Stimulated activated naive B cell treated with anti-CD40 and anti-IgM and Interleukin-4, amounts not matched to agents 10 μg/mL and 1 μg/mL and 100 μg/mL, for 72 hours (primary cell): ENCODE measurements around the gene TSPOAP1.
A peak's percentile ranks its signal among the peaks of the same experiment; 100 is the strongest.

Source experiments
- ATAC-seq, 2 donors: fragments of 150-1000 bp; cut with Tn5 transposase; replicated peaks; 2 replicates each; pipeline ENCODE4 v1.10.0; 2021; ENCODE audit warnings: moderate library complexity in 1 of 2
- DNase-seq: peaks from one replicate; pipeline ENCODE4 v3.0.0; 2021
- H3K27ac Mint-ChIP-seq: one replicate; pipeline ENCODE4 v1.8.0; 2022; ENCODE audit warnings: mild to moderate bottlenecking, mixed read lengths
- H3K27me3 Mint-ChIP-seq, 2 donors: one replicate each; pipeline ENCODE4 v1.8.0; 2022; ENCODE audit warnings: mixed read lengths in 2 of 2
- H3K36me3 Mint-ChIP-seq, 2 donors: one replicate each; pipeline ENCODE4 v1.8.0; 2022; ENCODE audit warnings: mixed read lengths in 2 of 2, mild to moderate bottlenecking in 1 of 2
- H3K4me1 Mint-ChIP-seq, 2 donors: one replicate each; pipeline ENCODE4 v1.8.0; 2022; ENCODE audit warnings: mixed read lengths in 2 of 2, mild to moderate bottlenecking in 1 of 2
- H3K4me3 Mint-ChIP-seq, 2 donors: one replicate each; pipeline ENCODE4 v1.8.0; 2022; ENCODE audit warnings: mild to moderate bottlenecking in 2 of 2, mixed read lengths in 2 of 2, moderate library complexity in 1 of 2
- H3K9me3 Mint-ChIP-seq, 2 donors: one replicate each; pipeline ENCODE4 v1.8.0; 2022; ENCODE audit warnings: mixed read lengths in 2 of 2, mild to moderate bottlenecking in 1 of 2

TSPOAP1 gene

DNA sequence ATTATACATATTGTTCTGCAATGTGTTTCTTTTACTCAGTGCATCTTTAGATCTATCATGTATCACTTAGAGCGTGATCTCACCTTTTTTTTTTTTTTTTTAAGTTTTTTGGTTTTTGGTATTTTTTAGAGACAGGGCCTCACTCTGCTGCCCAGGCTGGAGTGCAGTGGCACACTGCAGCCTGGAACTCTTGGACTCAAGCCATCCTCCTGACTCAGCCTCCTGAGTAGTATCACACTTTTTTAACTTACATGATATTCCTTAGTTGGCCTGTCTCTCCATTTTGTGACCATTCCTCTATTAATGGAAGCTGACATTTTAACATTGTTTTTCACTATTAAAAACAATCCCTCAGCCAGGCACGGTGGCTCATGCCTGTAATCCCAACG, 43.2 kb downstream of the TSPOAP1 start:
- H3K4me1 Mint-ChIP-seq = peaks cover 0 to 1% of the 10 kb centered on the region in 2 donors
- no peak for DNase-seq
- H3K9me3 Mint-ChIP-seq = no peaks in the 10 kb centered on the region
- no peak overlapping the region for H3K4me3 Mint-ChIP-seq
- H3K27me3 Mint-ChIP-seq = peaks cover 5 to 21% of the 10 kb centered on the region in 2 donors
- no peak for ATAC-seq
- H3K27ac Mint-ChIP-seq = no peak overlapping the region
- no peaks in the 10 kb centered on the region for H3K36me3 Mint-ChIP-seq

DNA sequence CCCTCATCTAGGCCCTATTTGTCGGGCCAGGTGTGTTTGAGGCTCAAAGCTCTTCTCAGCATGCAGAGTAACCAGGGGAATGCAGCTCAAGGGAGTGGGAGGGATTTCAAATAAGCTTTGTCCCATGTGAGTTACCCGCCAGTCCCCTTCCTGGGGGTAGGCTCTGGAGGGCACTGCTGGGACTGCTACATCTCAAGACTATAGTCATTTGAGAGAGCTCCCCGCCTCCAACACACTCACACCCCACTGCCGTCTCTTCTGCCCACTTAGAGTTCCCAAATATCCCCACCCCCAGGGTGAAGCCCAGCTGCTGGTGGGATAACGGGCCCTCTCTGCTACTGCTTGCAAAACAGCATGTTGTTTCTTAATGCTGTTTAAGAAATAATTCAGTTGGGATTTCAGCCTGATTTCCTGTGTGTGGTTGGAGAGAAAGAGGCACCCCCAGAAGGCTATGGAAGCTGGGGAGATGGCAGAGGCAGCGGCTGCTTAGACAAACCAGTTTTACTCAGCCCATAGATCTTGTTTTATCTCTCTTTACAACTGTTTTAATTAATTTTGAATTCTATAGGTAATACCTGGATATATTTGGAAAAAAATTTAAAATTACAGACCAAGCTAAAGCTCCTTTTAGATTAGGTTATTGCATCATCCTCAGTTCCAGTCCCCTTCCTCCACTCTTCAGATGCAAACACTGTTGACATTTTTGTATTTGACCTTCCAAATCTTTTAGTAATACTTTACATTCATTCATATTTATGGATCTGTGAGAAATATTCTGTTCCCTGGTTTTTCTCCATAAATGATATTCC, 43.8 kb downstream of the TSPOAP1 start:
- DNase-seq = no peak
- H3K36me3 Mint-ChIP-seq = no peaks in the 10 kb centered on the region
- no peak overlapping the region for H3K4me3 Mint-ChIP-seq
- ATAC-seq = no peak
- H3K9me3 Mint-ChIP-seq = no peaks in the 10 kb centered on the region
- H3K27ac Mint-ChIP-seq = no peak overlapping the region
- H3K27me3 Mint-ChIP-seq = peaks cover 8 to 21% of the 10 kb centered on the region in 2 donors
- peaks cover 0 to 1% of the 10 kb centered on the region in 2 donors for H3K4me1 Mint-ChIP-seq

DNA sequence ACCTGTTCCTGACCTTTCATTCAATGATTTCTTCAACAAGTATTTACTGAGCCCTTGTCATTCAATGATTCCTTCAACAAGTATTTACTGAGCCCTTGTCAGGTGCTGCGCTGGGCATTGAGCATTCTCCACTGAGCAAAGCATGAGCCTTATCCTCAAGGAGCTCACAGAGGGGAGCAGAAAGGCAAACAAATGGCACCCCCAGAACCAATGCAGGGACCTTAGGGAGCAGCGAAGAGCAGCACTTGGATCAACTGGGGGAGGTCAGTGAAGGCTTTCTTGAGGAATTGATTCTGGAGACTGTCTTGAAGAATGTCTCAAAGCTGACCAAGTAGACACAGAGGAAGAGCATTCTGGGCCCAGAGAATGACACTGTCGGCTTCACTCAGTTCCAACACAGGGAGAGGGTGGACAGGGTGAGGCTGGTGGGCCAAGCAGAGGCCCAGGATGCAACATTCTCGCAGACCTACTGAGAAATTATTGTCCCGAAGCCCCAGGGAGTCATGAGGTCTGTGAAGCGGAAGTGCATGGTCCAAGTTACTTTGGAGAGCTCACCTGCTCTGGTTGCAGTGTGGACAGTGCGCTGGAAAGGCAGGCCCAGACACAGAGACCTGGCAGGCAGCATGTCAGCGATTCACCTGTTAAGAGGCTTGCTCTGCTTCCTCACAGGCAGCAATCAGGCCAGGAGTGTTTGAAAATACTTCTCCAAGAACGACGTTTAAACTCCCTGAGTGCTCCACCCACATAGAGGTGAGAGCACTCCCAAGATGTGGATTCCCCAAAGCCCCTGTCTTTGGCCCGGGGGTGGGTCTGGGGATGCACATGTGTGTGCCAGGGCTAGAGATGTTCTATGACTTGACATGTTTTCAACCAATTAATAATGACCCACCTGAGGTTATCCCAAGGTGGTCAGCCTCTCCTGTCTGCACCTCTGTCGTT, 44.7 kb downstream of the TSPOAP1 start:
- Mint-ChIP-seq H3K27me3 (peaks cover 17 to 27% of the 10 kb centered on the region in 2 donors), H3K36me3 (no peaks in the 10 kb centered on the region), H3K4me3 (no peak overlapping the region), H3K4me1 (peaks cover 0 to 1% of the 10 kb centered on the region in 2 donors), H3K9me3 (no peaks in the 10 kb centered on the region), H3K27ac (no peak overlapping the region)
- no peak for ATAC-seq
- no peak for DNase-seq

DNA sequence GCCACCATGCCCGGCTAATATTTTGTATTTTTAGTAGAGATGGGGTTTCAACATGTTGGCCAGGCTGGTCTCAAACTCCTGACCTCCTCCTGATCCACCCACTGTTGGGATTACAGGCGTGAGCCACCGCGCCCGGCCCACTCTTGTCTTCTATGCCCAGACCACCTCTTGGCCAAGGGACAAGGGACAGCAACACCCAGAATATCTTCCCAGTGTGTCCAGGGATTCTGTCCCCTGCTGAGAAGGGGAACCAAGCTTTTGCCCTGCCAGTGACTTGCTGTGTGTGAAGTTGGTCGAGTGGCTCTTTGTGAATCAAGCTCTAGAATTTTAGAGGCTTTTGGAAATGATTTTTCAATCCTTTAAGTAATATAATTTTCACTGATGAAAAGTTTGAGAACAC, 46.2 kb downstream of the TSPOAP1 start:
- ATAC-seq (no peak), DNase-seq (no peak)
- H3K27ac Mint-ChIP-seq = no peak overlapping the region
- no peak overlapping the region for H3K4me3 Mint-ChIP-seq
- peaks cover 28 to 30% of the 10 kb centered on the region in 2 donors for H3K27me3 Mint-ChIP-seq
- H3K4me1 Mint-ChIP-seq = peaks cover 0 to 1% of the 10 kb centered on the region in 2 donors
- no peaks in the 10 kb centered on the region for H3K9me3 Mint-ChIP-seq
- H3K36me3 Mint-ChIP-seq = no peaks in the 10 kb centered on the region

DNA sequence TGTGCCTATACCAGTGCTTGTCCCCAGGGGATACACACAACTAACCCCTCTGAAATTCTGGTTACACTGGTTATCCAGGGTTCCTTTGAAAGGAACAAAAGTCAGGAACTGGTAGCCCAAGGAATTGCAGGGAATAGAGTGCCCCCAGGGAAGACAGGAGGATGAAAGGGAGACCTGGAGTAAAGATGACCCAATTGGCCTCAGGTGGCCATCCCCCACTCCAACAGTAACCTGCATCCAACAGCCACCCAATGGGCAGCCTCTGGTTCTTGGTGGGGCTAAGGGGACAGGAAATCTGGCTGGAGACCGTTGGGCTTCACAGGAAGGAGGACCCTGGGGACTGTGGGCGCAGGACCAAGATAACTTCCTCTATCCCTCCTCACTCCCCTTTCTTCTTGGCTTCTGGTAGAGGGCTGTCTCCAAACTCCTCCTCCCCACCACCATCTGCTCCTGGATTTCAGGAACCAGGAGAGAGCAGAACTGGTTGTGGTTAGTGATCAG, 47.0 kb downstream of the TSPOAP1 start:
- DNase-seq (no peak), ATAC-seq (peak; percentile 27)
- no peak overlapping the region for H3K4me3 Mint-ChIP-seq
- H3K27me3 Mint-ChIP-seq = peaks cover 26 to 30% of the 10 kb centered on the region in 2 donors
- no peaks in the 10 kb centered on the region for H3K9me3 Mint-ChIP-seq
- H3K4me1 Mint-ChIP-seq = peaks cover 0 to 1% of the 10 kb centered on the region in 2 donors
- no peak overlapping the region for H3K27ac Mint-ChIP-seq
- no peaks in the 10 kb centered on the region for H3K36me3 Mint-ChIP-seq

DNA sequence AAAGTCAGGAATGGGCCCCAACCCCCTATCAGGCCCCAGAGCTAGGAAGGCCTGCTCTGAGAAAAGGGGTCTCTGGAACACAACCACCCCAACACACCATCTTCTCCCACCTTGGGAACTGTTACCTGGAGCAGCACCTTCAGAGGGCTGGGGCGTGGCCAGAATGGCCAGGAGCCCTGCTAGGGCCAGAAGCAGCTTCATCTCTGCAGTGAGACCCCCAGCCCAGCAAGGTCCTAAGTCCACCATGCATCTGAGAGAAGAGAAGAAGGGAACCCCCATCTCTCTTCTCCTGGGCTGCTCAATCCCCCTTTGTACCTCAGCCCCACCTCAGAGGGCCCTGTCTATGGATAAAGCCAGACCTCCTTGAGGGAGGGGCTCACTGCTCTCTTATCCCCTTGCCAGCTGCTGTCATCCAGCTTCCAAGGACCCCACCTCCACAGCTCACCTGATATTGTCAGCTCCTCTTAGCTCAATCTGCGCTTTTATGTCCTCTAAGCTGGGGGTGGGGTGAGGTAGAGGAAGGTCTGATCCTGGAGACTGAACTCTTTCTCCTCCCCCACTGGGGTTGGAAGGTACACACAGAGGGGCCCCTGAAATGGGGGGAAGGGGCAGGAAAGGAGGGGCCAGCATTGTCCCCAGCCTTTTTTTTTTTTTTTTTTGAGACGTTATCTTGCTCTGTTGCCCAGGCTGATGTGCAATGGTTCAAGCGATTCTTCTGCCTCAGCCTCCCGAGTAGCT, 47.9 kb downstream of the TSPOAP1 start, which contains the start of gene MPO:
Gene MPO, minus strand, starts transcription at position 456 of the 738 bp plus-strand sequence. Its CDS starts 177 bp downstream, at position 279.
- Mint-ChIP-seq H3K9me3 (no peaks in the 10 kb centered on the region), H3K27ac (peak within 1 kb of the TSS; percentile 63)
- ATAC-seq = no peak

DNA sequence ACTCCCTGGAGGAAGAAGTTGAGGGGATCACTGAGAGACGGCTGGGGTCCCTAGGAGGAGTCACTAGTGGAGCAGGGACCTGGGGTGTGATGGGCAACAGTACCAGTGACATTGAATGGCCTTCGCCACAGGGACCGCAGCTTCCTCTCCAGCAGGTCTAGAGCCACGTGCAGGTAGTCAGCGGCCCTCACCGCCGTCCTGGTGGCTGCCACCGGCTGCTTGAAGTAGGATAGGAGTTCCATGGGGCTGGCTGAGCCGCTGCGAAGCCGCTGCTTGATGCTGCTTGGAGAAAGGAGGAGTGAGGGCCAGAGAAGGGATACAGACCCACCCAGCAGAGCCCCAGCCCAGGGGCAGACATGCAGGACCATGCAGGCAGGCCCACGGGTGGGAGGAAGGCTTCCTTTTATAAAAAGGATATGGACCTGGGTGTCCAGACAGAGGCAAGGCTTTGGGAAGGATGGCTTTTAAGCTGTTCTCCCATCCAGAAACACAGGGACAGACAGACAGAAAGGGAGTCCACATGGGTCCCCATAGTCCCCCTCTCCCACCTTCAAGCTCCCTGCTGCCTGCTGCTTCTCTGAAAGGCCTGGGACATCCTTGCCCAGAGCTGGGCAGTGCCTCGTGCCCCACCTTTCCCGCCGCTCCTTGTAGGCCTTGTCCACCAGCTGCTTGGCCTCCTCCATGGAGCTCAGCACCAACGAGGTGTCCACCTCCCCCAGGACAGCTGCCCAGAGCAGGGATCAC, 48.7 kb downstream of the TSPOAP1 start:
- ATAC-seq = peak in 1 of 2 donors; percentile 48
- DNase-seq = no peak
- no peak overlapping the region for H3K4me3 Mint-ChIP-seq
- H3K9me3 Mint-ChIP-seq = no peaks in the 10 kb centered on the region
- H3K27ac Mint-ChIP-seq = peak overlapping the region; percentile 63
- H3K27me3 Mint-ChIP-seq = peaks cover 26 to 35% of the 10 kb centered on the region in 2 donors
- H3K4me1 Mint-ChIP-seq = peaks cover 0 to 1% of the 10 kb centered on the region in 2 donors
- no peaks in the 10 kb centered on the region for H3K36me3 Mint-ChIP-seq

More for the DNA sequence above, 47.9 kb downstream of the TSPOAP1 start, which contains the start of gene MPO:
- DNase-seq = no peak
- Mint-ChIP-seq H3K4me1 (peaks cover 0 to 1% of the 10 kb centered on the region in 2 donors), H3K4me3 (no peak within 1 kb of the TSS), H3K27me3 (peaks cover 26 to 35% of the 10 kb centered on the region in 2 donors), H3K36me3 (no peaks in the 10 kb centered on the region)

DNA sequence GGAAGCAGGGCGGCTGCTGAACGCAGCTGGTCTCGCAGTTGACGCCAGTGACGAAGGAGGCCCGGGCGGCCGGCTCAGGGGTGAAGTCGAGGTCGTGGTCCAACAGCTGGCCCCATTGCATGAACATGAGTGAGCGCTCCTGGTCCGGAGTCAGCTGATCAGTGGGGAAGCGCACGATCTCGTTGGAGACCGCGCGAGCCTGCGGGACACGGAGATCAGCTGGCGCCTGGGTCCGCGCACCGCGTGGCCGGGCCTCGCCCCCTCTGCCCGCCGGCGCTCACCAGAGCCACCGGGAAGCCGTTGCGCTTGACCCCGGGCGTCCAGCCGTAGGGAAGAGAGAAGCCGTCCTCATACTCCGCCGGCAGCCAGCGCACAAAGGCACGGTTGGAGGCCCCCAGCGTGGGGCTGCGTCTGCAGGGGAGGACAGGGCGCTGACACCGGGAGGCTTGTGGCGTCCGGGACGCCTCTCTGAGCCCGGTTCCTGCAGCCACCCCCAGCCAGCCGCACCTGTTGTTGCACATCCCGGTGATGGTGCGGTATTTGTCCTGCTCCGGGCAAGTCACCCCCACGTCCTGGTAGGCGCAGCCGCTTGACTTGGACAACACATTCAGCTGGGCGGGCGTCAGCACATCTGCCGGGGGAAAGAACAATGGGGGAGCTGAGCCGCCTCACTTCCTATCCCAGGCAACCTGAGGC, 49.4 kb downstream of the TSPOAP1 start:
- ATAC-seq (no peak), DNase-seq (no peak)
- Mint-ChIP-seq H3K4me3 (no peak overlapping the region), H3K36me3 (no peaks in the 10 kb centered on the region), H3K27ac (no peak overlapping the region), H3K27me3 (peaks cover 26 to 31% of the 10 kb centered on the region in 2 donors), H3K4me1 (peaks cover 0 to 1% of the 10 kb centered on the region in 2 donors), H3K9me3 (no peaks in the 10 kb centered on the region)

DNA sequence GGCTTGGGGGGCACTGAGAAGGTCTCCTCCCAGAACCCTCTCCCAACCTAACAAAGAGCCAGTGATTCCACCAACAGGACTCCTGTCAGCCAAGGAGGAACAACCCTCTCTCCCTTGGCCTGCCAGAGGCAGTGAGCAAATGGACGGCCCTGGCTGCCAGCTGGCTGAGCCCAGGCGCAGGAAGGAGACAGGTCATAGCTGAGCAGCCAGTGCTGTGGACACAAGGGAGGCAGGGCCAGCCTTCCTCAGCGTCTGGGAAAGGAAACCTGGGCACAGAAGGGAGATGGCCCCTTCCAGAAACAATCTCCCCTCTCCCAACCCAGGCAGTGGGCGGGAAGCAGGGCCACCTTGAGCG, 50.0 kb downstream of the TSPOAP1 start:
- Mint-ChIP-seq H3K27me3 (peaks cover 26 to 29% of the 10 kb centered on the region in 2 donors), H3K27ac (no peak overlapping the region), H3K36me3 (no peaks in the 10 kb centered on the region), H3K4me3 (no peak overlapping the region), H3K4me1 (peaks cover under 1 to 1% of the 10 kb centered on the region in 2 donors), H3K9me3 (no peaks in the 10 kb centered on the region)
- ATAC-seq (no peak), DNase-seq (no peak)

DNA sequence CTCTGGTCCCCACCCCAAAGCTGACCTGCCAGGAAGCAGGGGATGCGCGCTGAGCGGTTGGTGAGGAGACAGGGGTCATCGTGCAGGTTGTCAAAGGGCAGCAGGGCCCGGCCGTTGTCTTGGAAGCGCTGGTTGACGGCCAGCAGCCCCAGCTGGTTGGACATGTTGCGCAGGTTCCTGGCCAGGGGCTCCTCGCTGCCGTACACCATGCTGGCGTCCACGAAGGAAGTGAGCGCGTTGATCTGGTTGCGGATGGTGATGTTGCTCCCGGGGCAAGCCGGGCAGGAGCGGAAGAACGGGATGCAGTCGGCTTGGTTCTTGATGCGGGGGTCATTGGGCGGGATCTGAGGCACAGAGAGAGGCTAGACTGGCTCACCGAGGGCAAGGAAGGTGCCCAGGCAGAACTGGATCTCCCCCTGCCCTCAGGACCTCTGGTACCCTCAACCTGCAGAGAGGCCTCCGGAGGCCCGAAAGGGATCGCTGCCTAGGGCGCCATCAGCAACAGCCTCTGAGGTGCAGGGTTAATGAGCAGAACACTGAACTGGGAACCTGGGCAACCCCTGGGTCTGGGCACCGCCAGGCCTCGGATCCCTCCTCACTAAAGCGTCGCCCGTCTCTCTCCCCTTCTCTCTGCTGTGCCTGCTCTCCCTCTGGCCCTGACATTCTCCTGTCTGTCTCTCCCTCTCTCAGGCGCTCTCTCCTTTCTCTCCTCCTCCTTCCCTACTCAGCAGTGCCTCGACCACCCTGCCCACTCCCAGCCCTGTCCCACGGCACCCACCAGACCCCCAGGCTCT, 50.6 kb downstream of the TSPOAP1 start:
- H3K27ac Mint-ChIP-seq = no peak overlapping the region
- DNase-seq (no peak), ATAC-seq (no peak)
- H3K9me3 Mint-ChIP-seq = no peaks in the 10 kb centered on the region
- H3K27me3 Mint-ChIP-seq = peaks cover 26 to 27% of the 10 kb centered on the region in 2 donors
- peaks cover 4 to 7% of the 10 kb centered on the region in 2 donors for H3K4me1 Mint-ChIP-seq
- H3K36me3 Mint-ChIP-seq = no peaks in the 10 kb centered on the region
- H3K4me3 Mint-ChIP-seq = no peak overlapping the region

DNA sequence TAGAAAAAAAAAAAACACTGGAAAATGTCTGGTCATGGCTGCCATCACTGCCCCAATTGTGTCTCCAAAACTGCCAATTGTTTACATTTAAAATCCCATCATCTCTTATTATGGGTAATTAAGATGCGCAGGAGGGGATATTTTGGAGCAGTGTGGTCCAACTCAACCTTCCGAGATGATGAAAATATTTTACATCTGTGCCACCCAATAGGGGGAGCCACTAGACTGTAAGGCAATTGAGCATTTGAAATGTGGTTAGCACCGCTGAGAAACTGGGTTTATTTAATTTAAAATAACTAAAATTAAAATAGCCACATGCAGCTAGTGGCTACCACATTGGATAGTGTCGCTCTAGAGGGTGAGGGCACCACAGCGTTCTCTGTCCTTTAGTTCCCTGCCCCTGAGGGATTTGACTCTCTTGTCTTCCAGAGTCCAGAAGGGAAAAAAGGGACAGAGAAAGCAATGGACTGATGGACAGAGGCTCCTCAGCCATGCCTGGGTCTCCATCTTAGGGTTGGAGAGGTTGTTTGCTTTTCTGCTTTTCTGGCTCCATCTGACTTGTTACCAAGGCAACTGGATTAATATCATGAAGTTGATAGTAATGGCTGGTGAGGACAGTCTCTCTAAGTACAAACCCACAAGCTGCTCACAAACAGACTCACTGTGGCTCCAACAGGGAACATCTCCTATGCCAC, 51.3 kb downstream of the TSPOAP1 start:
- H3K27me3 Mint-ChIP-seq = peaks cover 26 to 29% of the 10 kb centered on the region in 2 donors
- H3K27ac Mint-ChIP-seq = no peak overlapping the region
- H3K4me3 Mint-ChIP-seq = no peak overlapping the region

DNA sequence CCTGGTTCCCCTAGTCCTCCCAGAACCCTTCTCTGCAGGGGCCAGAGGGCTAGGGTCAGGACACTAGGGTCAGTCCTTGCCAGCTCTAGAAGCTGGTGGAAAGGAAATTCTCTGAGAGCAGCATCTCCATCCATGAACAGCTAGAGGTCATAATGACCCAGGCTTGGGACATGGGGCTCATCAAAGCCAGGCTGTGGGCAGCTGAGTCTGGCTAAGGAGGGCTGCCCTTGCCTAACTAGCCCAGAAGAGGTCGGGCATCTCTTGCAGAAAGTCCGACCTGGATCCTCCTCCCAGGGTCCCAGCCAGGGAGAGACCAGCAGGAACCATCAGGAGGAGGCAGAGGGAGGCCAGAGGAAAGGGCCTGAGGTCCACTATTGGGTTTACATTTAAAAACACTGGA, 52.2 kb downstream of the TSPOAP1 start:
- Mint-ChIP-seq H3K4me1 (peaks cover 4 to 7% of the 10 kb centered on the region in 2 donors), H3K36me3 (no peaks in the 10 kb centered on the region), H3K27me3 (peaks cover 26 to 32% of the 10 kb centered on the region in 2 donors), H3K27ac (no peak overlapping the region), H3K4me3 (no peak overlapping the region), H3K9me3 (no peaks in the 10 kb centered on the region)
- DNase-seq (no peak), ATAC-seq (no peak)

More for the DNA sequence above, 51.3 kb downstream of the TSPOAP1 start:
- no peak for DNase-seq
- peaks cover 4 to 7% of the 10 kb centered on the region in 2 donors for H3K4me1 Mint-ChIP-seq
- no peak for ATAC-seq
- no peaks in the 10 kb centered on the region for H3K9me3 Mint-ChIP-seq
- no peaks in the 10 kb centered on the region for H3K36me3 Mint-ChIP-seq
